Ovary (tissue), 9 donors: Measurements from ENCODE around the gene TCIRG1. TPM values are rescaled to one million over a fixed set of nuclear protein-coding genes. Genes with fewer than 3 reads are reported as not detected.

Experiments used
- DNase-seq, 5 donors: peaks; one replicate each; pipeline ENCODE4 v3.0.0-alpha.2; 2019 to 2020
- H3K27ac ChIP-seq, 2 donors: fragments of 200-600 bp; one replicate each; pipeline versions ENCODE4 v1.5.1 to v1.8.0; 2019 to 2022
- H3K27me3 ChIP-seq: fragments of 200-600 bp; one replicate; pipeline ENCODE4 v1.8.0; 2022
- H3K36me3 ChIP-seq: fragments of 200-600 bp; sonication (generic); one replicate; pipeline ENCODE4 v1.5.1; 2019
- H3K4me1 ChIP-seq: one replicate; pipeline ENCODE4 v1.8.1; 2013; ENCODE audit warnings: mild to moderate bottlenecking, moderate library complexity; ENCODE audit not compliant: insufficient read depth
- H3K4me3 ChIP-seq: fragments of 200-600 bp; sonication (generic); one replicate; pipeline ENCODE4 v1.5.1; 2017
- H3K9me3 ChIP-seq, 2 donors: fragments of 200-600 bp in 1 of 2; sonication (generic) in 1 of 2; one replicate each; pipeline versions ENCODE4 v1.5.1 to v1.8.1; 2013 to 2019; ENCODE audit warnings: mild to moderate bottlenecking in 1 of 2, moderate library complexity in 1 of 2
- EP300 ChIP-seq: sonication (generic); formaldehyde crosslinking; IDR thresholded peaks from one replicate; pipeline ENCODE4 v1.6.1; 2017; ENCODE audit warnings: antibody characterized with exemption
- POLR2A ChIP-seq: fragments of 450-650 bp; IDR thresholded peaks from one replicate; pipeline ENCODE4 v1.6.1; 2017; ENCODE audit warnings: antibody characterized with exemption, mild to moderate bottlenecking, moderate library complexity
- WGBS, 3 donors: extraction: QIAGEN DNeasy Blood & Tissue Kit in 1 of 3; methylation state at CpG; one replicate each; pipeline versions ENCODE4 v1.1.5 to v1.1.7; 2013 to 2017; 5-methylcytosine and 5-hydroxymethylcytosine counted together
- intact Hi-C, 4 donors: fragments of 100-400 bp; cut with DNase I; formaldehyde crosslinking; loops; one replicate each; pipeline versions ENCODE4 v1.11.0 to v1.15.1; 2022 to 2023
- polyA plus RNA-seq, 2 donors: library from polyadenylated mRNA; stranded (reverse); fragments of 200-250 nt in 1 of 2; fragments of 350-450 nt in 1 of 2; fragmentation: Illumina TruSeq in 1 of 2; extraction: RNeasy Lipid Tissue Mini Kit (QIAGEN cat#74804) in 1 of 2; gene quantifications; one replicate each; pipeline ENCODE4 v1.2.3, GENCODE V29; 2013 to 2014
- total RNA-seq, 7 donors: library from RNA; depleted of rRNA in 2 of 7; stranded (reverse); fragments of >200 nt in 2 of 7; fragmentation: NEBNext Ultra II Directional in 3 of 7; extraction: Animal tissue kit (Norgen Biotek cat#: 25700) in 3 of 7; gene quantifications; one replicate each; pipeline versions ENCODE4 v1.1.0 to v1.2.4, GENCODE V29; 2016 to 2023
- TF ChIP-seq, protein P1 (sequence below), 3 donors: fragments of 450-650 bp in 2 of 3; fragments of 200-600 bp in 1 of 3; IDR thresholded peaks; one replicate each; pipeline versions ENCODE4 v1.5.1 to v1.8.0; 2016 to 2022; ENCODE audit warnings: antibody characterized with exemption in 3 of 3, mild to moderate bottlenecking in 1 of 3
- donor health status: DM: no; HTN: no; CAD: no; lungs with moderate emphysema.
- donor health status: DM: no; HTN: no; CAD: no.
- donor health status: Bipolar disorder and iron deficiency.
- donor health status: DM: yes; HTN: yes; CAD: no.
- donor health status: DM: no; HTN: no; CAD: no.
- donor health status: DM: yes; HTN: yes; CAD: no.

TCIRG1 gene
- total and polyA plus RNA-seq, 9 donors: 2.2 to 109 (median 77.4) TPM

DNA sequence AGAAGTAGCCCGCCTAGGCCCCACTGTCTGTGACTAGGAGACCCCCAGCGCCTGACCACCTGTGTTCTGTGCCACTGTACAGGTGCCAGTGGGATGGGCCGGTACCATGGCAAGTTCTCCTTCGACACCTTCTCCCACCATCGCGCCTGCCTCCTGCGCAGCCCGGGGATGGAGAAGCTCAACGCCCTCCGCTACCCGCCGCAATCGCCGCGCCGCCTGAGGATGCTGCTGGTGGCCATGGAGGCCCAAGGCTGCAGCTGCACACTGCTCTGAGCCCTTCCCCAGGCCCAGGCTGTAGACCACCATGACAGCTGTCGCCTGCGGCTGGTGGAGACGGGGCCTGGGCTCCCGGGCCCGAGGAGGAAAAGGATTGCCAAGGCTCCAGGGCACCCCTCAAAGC is 11.2 kb upstream of the TCIRG1 start:
- no peak overlapping the region for H3K27ac ChIP-seq
- no peak for TF ChIP-seq EP300
- no peak for TF ChIP-seq POLR2A
- TF ChIP-seq, protein P1, sequence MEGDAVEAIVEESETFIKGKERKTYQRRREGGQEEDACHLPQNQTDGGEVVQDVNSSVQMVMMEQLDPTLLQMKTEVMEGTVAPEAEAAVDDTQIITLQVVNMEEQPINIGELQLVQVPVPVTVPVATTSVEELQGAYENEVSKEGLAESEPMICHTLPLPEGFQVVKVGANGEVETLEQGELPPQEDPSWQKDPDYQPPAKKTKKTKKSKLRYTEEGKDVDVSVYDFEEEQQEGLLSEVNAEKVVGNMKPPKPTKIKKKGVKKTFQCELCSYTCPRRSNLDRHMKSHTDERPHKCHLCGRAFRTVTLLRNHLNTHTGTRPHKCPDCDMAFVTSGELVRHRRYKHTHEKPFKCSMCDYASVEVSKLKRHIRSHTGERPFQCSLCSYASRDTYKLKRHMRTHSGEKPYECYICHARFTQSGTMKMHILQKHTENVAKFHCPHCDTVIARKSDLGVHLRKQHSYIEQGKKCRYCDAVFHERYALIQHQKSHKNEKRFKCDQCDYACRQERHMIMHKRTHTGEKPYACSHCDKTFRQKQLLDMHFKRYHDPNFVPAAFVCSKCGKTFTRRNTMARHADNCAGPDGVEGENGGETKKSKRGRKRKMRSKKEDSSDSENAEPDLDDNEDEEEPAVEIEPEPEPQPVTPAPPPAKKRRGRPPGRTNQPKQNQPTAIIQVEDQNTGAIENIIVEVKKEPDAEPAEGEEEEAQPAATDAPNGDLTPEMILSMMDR (IDR thresholded peaks at IDR 0.05): no peak
- no peak for DNase-seq
- no peak overlapping the region for H3K4me3 ChIP-seq
- intact Hi-C loops: loop anchor here in 1 of 4 donors (10.0 kb wide), 1 partner anchor 427 kb away; no protein-coding TSS in a partner anchor
- no peaks in the 10 kb centered on the region for H3K36me3 ChIP-seq
- peaks cover 10% of the 10 kb centered on the region for H3K4me1 ChIP-seq
- WGBS, 3 donors: 86 to 90% (median 89%) methylated on average over 20 to 21 of the region's 21 CpGs
- H3K9me3 ChIP-seq: peaks cover 0 to 5% of the 10 kb centered on the region in 2 donors
- no peaks in the 10 kb centered on the region for H3K27me3 ChIP-seq

DNA sequence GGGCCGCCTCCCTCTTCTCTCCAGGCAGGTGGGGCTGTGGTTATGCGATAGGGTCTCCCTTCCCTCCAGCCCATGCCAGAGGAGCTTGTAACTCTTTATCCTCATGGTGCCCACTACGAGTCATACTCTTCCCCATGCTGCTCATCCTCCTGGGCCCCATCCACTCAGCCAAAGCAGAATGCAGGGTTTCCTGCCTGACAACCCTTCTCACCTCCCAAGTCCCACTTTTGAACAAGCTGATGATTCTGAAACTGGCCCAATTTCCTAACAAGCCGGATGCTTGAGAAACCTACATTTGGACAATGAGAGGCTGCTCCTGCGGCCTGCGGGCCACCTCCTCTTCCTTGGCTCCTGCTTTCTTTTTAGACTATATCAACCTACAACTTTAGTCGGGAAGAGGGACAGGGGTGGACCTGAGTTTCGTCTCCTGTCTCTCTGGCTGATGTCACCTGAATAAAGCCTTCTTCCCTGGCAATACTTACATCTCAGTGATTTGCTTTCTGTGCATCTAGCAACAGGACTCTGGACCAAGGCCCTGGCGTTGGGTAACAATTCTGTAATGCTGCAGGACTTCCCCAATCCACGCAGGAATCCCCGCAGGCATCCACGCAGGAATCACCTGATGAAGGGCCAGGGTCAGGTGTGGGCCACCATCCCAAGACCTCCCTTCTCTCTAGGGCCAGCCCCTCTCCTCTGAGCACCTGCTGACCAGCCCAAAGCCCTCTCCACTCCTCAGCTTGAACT is 9.9 kb upstream of the TCIRG1 start:
- TF ChIP-seq, protein P1 (IDR thresholded peaks at IDR 0.05): no peak
- TF ChIP-seq EP300: no peak
- TF ChIP-seq POLR2A: no peak
- peaks cover 10% of the 10 kb centered on the region for H3K4me1 ChIP-seq
- intact Hi-C loops: loop anchor here in 1 of 4 donors (10.0 kb wide), 1 partner anchor 426 kb away; no protein-coding TSS in a partner anchor
- peaks cover 0 to 5% of the 10 kb centered on the region in 2 donors for H3K9me3 ChIP-seq
- no peak for DNase-seq
- no peak overlapping the region for H3K27ac ChIP-seq
- H3K27me3 ChIP-seq: no peaks in the 10 kb centered on the region
- WGBS, 3 donors: 87 to 89% (median 88%) methylated on average over 12 of the region's 12 CpGs
- H3K4me3 ChIP-seq: no peak overlapping the region
- H3K36me3 ChIP-seq: no peaks in the 10 kb centered on the region

DNA sequence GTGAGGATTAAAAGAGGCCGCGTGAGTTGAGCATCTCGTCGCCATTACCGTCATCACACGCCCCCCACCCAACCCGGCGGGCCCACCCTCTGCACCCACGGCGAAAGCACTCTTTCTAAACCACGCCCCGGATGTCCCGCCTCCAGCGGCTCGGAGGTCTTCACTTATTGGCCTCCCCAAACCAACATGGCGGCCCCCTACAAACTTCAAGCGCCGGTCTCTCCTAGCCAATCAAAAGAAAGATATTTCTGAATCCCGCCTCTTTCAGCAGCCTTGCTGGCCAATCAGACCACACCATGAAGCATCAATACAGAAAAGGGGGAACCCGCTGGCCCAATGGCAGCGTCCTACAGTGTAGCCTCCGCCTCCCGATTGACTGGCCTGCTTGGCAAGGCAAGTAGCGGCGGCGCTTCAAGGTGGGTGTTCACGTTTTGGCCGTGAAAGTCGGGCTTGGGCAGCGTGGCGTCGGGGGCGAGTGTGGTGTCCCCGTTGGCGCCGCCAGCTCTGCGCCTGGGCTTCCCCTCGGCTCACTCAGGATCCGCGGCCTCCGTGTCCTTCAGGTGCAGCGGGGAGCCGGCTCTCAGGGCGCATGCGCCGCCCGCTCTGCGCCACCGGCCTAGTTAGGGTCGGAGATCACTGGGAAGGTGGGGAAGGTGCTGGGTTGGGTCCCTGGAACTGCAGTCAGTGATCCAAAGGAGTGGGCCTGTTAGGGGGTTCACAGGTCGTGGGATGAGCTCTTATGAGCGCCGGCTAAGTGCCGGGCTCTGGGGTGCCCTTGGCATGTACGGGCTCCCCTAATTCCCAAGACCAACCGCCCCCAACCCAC is 8.3 kb upstream of the TCIRG1 start, which contains the start of gene NDUFS8:
Gene NDUFS8, plus strand, starts transcription at position 364 of the 826 bp plus-strand sequence. CDS start 1,471 bp downstream, outside the sequence.
- peak; percentile 46 for TF ChIP-seq POLR2A
- TF ChIP-seq, protein P1 (IDR thresholded peaks at IDR 0.05): no peak
- no peaks in the 10 kb centered on the region for H3K9me3 ChIP-seq
- 0 to 1% (median 0%) methylated on average over 55 to 56 of the region's 56 CpGs for WGBS, 3 donors
- H3K4me1 ChIP-seq: peaks cover 10% of the 10 kb centered on the region
- peak within 1 kb of the TSS; percentile 68 for H3K4me3 ChIP-seq
- peak within 1 kb of the TSS in 1 of 2 donors; percentile 79 for H3K27ac ChIP-seq
- no peaks in the 10 kb centered on the region for H3K27me3 ChIP-seq
- DNase-seq: peak; percentile 96 to 97 (median 96)
- H3K36me3 ChIP-seq: no peaks in the 10 kb centered on the region
- intact Hi-C loops: loop anchor here in 1 of 4 donors (10.0 kb wide), 1 partner anchor 174 kb away; no protein-coding TSS in a partner anchor

DNA sequence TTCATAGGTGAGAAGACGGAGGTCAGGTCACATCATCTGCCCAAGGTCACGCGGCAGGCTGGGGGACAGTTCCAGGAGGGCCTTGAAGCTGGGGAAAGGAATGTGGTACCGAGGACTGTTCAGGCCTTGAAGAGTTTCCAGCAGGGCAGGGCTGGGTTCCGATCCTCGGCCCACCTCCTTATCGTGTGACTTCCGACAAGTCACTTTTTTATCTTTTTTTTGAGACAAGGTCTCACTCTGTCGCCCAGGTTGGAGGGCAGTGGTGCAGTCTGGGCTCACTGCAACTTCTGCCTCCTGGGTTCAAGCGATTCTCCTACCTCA is 7.7 kb upstream of the TCIRG1 start:
- TF ChIP-seq, protein P1 (IDR thresholded peaks at IDR 0.05): no peak
- TF ChIP-seq EP300: no peak
- TF ChIP-seq POLR2A: no peak
- no peak for DNase-seq
- intact Hi-C loops: loop anchor here in 1 of 4 donors (10.0 kb wide), 1 partner anchor 174 kb away; no protein-coding TSS in a partner anchor
- H3K36me3 ChIP-seq: no peaks in the 10 kb centered on the region
- H3K27ac ChIP-seq: peak overlapping the region in 1 of 2 donors; percentile 79
- peak overlapping the region; percentile 68 for H3K4me3 ChIP-seq
- no peaks in the 10 kb centered on the region for H3K27me3 ChIP-seq
- WGBS, 3 donors: 7 to 11% (median 9%) methylated on average over 10 of the region's 10 CpGs
- peaks cover 10% of the 10 kb centered on the region for H3K4me1 ChIP-seq
- no peaks in the 10 kb centered on the region for H3K9me3 ChIP-seq
